HG03280 (cell line): ENCODE results near the gene SLC35B1.

Experiments
- ATAC-seq: cut with Tn5 transposase; IDR thresholded peaks from one replicate; pipeline ENCODE4 v1.9.1; 2021; ENCODE audit warnings: mild to moderate bottlenecking, moderate library complexity; ENCODE audit not compliant: unreplicated experiment

The SLC35B1 gene

DNA sequence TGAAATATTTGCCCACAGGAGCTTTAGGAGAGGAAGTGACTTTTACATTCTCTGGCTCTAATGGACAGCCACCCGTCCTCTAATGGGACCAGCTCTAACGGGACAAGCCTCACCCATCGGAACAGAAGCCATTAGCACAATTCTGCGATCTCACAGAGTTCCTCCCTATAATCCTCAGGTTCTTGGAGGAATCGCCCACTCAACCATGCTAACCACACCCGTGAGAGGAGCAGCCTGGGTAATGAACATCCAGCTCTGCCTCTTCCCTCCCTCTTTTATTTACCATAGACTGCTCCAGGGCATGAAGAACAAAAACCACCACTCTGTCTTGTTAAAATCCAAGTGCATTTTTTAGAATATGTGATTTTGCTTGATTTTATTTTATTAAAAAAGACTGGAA, 6.8 kb downstream of the SLC35B1 start:
- no peak for ATAC-seq

DNA sequence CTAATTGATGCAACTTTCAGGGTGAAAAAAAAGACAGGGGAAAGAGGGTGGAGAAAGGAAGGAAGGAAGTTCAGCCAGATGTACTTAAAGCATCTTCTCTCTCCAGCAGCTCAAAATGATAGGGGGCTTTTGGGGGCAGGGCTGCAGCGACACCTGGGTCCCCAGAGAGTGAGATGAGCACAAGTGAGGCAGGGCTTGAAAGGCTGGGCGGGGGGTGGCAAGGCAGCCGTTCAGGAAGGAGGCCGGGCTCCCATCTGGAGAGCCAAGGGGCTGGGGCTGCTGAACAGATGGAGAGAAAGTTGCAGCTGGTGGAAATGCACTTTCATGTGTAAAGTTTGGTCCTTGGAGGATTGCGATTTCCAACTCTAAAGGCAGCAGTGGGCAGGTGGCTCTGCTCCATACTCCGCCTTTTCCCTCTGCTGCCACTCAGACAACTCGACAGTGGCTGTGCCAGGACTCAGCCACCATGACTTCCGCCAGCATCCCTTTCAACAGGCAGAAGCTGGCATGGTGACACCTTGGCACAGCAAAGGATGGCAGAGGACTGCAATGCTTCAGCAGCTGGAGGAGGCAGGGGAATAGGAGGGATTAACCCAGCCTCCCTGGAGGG, 7.7 kb downstream of the SLC35B1 start:
- no peak for ATAC-seq

DNA sequence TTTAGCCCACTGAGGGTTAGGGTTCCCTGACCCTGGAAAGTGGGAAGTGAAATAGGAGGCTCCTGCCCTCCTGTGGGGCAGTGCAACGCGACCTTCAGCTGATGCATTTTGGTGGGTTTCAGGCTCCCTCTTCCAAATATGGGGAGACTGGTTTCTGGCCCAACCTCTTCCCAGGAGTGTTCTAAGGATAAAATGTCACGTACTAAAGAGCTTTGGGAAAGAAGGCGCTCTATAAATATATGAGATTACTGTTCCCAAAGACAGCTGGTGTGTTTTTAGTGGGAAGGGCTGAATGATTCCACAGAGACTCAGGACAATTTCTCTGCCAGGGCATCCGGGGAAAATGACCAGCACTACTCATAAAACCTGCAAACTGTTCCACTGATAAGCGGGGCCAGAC, 9.8 kb downstream of the SLC35B1 start:
- no peak for ATAC-seq

DNA sequence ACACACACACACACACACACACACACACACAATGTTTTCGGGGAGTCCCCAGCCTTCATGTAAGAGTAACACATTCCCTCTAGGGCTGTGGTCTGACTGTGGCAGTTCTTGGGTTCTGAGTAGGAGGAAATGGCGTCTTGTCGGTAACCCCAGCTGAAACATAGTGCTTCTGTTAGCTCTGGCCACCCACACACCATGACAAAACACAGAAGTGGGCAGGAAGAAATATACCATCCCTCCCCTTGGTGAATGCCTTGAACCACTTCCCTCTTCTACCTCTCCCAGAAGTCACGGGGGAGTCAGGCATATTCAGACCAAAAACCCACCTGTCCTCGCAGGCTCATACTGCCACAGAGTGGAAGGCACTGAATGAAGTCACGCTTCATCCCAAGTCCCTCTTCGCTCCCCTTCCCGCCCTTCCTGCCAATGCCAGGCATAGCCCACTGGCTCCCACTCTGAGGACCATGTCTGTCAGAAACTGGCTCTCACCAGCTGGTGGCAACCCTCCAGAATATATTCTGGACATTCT, 11.5 kb downstream of the SLC35B1 start:
- peak; percentile 39 for ATAC-seq

DNA sequence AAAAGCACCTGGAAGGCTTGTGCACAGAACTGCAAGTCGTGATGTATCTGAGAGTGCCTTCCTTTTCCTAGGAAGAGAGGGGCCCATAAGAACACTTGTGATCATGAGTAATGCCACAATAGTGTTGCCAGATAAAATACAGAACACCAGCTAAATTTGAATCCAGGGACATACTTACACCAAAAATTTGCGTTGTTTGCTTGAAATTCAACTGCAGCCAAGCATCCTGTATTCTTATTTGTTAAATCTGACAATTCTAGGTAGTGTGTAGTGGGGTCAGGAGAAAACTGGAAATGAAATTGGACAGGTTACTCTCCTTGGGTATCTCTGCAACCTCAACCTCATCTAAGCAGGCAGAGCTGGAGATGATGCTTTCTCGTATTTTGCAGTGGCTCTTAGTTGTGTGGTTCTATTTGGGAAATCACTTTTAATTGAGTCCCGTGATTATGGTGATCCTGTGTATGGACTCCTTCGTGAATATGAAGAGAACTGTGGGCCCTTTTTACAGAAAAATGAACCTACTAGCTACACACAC, 12.0 kb downstream of the SLC35B1 start:
- no peak for ATAC-seq

DNA sequence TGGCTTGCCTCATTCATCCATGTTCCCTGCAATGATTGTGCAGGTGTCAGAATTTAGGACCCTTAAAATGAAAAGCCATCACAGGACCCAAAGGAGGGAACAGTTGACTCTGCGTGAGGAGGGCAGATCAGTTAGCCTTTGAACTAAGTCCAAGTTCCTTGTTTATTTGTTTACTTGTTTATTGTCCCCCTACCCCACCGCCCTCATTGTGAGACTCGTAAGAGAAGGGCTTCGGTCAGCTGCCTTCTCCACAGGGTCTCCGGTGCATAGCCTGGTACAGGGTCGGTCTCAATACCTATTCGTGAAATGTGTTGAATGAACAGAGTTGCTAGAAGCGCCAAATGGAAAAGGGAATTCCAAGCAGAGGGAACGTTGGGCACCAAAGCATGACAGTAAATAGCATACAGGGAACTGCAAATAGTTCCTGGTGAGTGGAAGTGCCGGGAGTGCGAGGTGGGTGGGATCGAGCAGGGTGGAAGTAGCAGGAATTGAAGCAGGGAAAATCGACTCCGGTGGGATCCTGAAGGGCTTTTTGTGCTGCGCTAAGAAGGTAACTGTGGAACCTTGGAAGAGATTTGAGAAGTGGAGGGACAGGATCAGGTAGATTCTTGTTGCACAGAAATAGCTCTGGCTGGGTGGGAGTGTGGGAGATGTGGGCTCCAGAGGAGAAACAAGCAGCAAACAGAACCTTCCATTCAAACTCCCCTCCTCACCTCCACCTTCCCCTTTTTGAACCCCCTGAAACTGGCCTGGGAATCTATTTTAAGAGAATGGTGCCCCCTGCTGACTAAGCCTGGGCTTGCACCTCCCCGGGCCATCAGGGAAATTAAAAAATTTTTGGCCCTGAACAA, 12.7 kb downstream of the SLC35B1 start:
- ATAC-seq: no peak

DNA sequence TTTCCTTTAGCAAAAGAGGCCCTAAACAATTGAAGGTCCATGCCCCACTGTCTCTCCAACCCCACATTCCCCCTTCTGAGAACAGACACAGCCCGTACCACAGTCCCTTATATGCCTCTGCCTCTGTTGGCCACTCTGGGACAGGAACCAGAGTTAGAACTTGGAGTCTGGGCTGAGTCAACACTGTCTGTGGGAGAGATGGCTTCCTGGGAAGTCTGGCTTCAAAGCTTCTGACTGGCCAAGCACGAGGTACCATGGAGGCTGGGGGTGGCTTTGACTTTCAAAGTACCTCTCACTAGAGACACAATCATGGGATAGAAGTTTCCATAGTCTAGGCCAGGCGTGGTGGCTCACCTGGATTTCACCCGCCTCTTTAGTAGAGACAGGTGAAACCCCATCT, 15.0 kb downstream of the SLC35B1 start:
- no peak for ATAC-seq

DNA sequence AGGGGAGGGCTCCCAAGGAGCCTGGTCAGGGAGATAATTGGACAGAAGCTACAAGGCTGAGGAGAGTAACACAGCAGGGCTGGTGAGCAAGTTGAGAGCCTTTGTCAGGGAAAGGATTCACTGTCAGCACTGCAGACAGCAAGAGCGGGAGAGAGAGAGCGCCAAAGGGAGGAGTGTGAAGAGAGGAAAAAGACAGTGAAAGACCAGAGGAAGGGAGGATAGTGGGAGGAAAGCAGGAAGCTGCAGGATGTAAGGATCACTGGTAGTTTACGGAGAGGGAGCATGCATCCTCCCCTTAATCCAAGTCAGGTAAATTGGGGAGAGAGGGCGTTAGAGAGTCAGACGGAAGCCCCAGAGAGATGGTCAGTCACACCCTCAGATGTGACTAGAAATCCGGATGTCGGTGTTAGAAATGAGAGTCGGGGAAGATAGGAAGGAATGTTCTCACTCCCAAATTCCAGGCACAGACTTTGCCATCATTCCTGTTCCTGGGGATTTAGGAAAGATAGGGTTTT, 16.0 kb downstream of the SLC35B1 start:
- ATAC-seq: no peak

DNA sequence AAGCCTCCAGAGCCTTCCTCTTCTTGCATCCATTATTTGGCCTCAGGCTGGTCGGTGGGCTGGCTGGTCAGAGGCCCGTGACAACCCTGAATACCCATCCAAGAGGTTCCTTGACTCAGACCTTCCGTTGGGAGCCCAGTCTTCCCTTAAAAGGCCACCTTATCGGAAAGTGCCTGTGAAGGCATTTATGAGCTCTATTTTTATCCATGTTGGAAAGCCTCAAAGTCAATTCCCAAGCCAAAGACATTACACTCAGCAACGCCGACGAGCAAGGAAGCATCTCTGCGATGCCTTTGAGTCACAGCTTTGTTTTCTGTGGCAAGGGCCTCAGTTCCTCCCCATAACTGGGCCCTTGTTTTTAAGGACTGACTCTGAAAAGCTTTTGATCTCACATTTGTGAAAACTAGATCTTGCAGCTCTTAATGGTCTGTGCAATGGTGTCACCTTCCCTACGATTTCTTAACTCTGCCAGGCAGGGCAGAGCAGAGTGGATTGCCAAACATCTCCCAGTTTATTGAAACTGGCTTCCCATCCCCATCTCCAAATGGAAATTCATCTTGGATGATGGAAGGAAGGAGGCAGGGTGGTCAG, 16.6 kb downstream of the SLC35B1 start:
- ATAC-seq: no peak

DNA sequence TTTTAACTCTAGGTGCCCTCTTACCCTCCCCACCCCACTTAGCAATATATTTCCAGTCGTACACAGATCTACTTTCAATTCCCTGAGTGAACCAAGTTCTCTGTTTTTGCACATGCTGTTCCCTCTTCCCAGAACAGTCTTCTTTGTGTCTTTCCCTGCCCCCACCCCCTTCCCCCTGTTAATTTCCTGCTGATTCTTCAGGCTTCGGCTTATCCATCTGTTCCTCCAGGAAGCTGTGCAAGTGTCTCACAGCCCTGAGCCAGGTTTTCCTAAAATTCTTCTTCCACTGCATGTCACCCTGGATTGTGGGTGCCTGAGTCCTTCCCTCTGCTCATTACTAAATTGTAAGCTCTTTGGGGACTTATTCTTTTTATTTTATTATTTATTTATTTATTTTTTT, 17.5 kb downstream of the SLC35B1 start:
- no peak for ATAC-seq

DNA sequence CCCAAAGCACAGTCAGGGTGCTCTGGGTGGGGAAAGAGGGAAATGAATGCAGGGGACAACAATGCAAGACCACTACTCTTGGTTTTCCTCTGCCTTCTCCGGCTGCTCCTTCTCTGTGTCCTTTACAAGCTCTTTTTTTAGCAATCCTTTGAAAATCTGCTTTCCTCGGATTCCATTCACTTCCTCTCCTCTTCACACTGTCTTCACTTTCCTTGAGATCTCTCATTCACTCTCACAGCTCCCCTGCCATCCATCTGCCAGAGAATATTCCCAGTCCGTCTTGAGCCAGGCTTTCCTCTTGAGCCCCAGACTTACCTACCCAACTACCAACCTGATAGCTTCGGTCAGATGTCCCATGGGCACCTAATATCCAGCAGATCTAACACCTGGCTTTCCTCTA, 18.9 kb downstream of the SLC35B1 start:
- no peak for ATAC-seq

DNA sequence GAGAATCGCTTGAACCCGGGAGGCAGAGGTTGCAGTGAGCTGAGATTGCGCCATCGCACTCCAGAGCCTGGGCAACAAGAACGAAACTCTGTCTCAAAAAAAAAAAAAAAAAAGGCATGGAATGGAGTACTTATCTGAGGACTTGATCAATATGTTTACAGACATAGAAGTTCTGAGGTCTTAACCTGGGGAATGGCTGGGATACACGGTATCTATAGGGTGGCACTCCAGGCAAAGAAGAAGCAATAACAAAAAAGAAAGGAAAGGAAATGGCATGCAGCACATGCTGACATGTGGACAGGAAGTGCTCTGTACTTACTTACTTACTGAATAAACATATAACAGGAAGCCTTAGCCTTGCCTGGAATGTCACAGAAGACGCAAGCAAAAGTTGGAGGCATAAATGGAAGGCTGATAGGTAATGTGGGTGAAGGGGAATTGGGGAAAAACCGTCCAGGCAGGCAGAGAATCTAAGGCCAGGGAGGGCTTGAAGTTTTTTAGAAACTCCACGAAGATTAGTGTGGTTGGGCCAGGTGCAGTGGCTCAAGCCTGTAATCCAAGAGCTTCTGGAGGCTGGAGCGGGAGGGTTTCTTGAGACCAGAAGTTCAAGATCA, 19.8 kb downstream of the SLC35B1 start:
- no peak for ATAC-seq

DNA sequence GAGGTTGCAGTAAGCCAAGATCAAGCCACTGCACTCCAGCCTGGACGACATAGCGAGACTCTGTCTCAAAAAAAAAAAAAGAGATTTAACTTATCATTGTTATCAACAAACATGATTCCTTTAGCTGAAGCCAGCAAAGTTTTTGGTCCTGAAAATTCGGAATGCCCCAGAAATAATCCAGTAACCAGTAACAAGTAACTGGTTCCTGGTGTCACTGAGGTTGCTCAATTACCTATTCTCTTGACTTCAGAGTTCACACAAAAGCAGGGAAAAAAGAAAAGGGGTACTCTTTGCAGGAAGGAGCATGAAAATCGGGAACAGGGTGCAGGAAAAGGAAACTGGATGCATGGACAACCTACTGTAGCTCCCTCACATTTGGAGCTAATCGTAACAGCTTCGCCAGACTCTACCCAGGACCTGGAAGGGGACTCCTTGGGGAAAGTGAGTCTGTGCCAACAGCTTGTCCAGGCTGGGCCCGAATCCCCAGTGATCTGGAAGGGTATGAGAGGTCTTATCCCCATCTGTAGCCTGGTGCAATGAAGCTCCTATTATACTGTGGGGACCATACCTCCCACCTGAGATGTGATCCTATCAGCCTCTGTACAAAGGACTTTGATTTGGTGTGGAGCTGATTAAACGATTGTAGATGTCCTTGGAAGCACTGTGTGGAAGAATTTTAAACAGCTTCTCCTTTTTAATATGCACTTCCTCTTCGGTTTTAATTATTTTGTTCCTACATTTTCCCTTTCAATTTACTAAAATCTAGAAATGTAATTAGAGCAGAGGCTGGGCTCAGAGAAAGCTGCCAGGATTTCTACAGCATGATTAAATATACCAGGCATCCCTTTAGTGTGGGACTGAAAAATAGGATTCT, 26.4 kb downstream of the SLC35B1 start:
- ATAC-seq: no peak

DNA sequence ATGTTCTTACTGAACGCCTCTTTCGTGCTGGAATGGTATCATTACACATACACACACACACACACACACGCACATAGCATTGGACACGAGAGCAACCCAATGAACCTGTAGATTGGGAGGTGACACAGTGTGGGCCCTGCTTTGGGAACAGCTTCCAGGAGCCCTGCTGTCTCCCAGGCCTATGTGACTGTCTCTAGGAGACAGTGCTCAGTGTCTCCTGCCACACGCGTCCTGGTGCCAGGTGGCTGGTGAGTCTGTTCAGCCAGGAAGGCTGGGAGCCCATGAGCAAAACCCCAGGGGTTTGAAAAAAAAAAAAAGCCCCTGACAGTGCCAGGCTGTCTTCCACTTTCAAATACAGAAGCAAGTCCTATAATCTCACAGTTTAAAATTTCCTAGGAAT, 27.4 kb downstream of the SLC35B1 start:
- ATAC-seq: no peak

DNA sequence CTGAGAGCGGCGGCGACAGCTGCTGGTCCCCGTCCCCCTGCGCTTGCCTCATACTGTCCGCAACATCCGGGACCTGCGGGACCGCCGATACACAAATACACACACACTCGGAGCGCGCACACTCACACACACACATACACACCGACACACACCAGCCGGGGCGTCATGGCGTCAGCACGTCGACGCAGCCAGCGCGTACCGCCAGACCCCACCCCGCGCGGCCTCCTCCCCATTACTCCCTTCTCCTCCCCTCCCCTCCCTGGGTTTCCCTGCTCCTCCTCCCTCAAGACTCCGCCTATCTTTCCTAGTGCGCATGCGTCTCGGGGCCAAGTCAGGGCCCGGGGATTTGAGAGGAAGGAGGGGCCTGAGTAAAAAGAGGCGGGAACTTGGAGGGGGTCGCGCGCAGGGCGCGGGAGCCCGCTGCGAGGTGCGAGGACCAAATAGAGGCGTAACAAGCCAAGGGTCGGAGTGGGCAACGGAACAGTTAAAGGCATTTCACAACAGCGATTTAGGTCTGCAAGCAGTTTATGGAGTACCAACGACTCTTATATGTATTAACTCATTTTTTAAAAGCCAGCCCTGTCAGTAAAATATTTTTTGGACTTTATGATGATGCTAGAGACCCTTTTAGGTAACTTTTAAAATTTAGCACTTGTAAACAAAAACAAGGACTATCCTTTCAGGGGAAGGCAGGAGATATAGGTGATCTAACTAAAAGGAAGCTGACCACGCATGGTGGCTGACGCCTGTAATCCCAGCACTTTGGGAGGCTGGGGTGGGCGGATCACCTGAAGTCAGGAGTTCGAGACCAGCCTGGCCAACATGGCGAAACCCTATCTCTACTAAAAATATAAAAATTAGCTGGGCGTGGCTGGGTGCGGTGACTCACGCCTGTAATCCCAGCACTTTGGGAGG, 29.6 kb downstream of the SLC35B1 start, which contains the start of gene SPOP:
Gene SPOP (minus strand): TSS at position 165 of the 915 bp plus-strand sequence. CDS start 55,287 bp downstream, outside the sequence.
- peak; percentile 84 for ATAC-seq

DNA sequence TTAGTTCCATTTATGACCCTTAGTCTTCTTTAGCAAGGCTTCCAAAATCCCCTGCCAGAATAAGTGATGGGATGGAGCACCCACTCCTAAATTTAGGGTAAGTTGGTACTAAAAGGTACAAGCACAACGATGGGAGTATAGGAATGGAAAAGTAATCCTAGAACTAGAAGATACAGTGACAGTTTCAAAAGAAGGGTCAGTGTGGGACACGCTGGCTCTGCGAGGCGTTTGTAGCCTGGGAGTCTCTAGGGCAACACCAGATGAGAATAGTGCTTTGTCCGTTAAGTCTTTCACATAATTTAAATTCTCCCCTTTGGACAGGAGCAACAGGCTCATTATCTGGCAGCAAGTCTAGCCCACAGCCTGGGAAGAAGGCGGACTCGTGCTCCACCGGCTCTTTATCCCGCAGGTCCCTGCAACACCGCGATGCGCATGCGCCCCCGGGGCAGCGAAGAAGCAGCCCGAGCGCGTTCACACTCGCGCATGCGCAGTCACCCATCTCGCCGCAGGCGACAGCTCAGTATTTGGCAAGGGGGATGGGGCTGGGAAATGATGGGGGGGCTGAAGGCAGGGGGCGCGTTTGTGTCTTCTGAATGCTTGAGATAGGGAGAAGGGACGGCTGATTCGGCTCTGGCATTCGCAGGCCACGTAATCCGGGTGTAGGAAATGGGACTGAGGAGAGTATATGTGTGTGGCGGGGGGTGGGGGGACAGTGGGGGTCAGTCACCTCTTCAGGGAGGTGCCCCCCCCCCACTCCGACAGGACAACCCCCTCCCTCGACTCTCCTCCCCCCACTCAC, 30.4 kb downstream of the SLC35B1 start:
- ATAC-seq: peak; percentile 49

DNA sequence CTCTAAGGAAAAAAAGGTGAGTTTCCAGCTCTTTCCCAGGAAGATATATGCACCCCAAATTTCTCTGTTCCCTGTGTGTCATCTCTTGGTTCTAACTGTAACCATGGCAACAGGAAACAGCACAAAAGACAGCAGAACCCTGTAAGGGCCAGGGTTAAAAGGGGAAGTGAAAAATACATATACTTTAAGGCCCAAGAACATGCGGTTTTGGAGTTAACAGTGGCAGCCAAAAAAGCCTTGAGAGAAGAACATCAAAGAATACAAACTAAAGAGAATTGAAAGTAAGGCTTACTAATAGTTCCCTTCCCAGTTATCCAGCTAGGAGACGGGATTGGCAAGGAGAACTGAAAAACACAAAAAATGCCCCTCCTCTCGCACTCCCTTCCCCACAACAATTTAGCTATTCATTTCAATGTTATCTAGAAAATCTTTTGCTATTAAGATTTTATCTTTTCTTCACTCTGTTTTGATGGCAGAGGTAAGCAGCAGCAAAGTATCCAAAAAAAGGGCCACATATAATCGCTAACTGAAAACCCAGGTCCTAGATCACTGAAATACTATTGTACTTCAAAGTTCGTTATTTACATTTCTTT, 31.4 kb downstream of the SLC35B1 start:
- ATAC-seq: peak; percentile 55

DNA sequence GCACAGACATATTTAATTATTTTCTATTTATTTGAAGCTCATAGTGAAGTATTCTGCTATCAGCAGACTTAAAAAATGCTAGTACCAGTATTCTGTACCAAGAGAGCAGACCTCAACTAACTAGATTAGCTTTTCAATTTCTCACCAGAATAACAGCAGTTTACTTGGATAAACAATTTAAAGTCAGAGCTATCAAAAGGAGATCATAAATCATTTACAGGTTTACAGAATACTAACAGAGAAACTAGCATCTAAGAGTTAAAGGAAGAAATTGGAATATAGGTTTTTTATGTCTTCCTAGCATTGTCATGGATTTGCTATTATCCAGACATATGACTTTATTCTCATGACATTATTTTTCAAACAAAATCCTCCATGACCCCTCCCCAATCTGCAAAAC, 33.3 kb downstream of the SLC35B1 start:
- ATAC-seq: no peak
